HEK293T (cell line): ENCODE measurements around the gene KCNN3.

Experiments
- CTCF ChIA-PET: fragments of 350-600 bp; formaldehyde crosslinking; extraction: SDS; loops from one replicate; lab custom pipeline; 2021; ENCODE audit warnings: antibody characterized with exemption, inconsistent platforms; lab: Yijun Ruan, JAX
- POLR2A ChIA-PET: fragments of 350-600 bp; formaldehyde crosslinking; extraction: SDS; loops from one replicate; lab custom pipeline; 2020; ENCODE audit warnings: antibody characterized with exemption, inconsistent platforms; lab: Yijun Ruan, JAX
- DNase-seq: peaks from one replicate; pipeline ENCODE4 v3.0.0; 2012; ENCODE audit warnings: mixed read lengths; ENCODE audit errors: extremely low spot score
- ARNT ChIP-seq: fragments of 450-650 bp; IDR thresholded peaks from 2 replicates; pipeline ENCODE4 v1.6.1; 2017; ENCODE audit warnings: mild to moderate bottlenecking
- BHLHE40 ChIP-seq: fragments of 450-650 bp; IDR thresholded peaks from 2 replicates; pipeline ENCODE4 v1.6.1; 2016; ENCODE audit warnings: mild to moderate bottlenecking, moderate library complexity, borderline replicate concordance
- CTBP1 ChIP-seq: fragments of 450-650 bp; IDR thresholded peaks from 2 replicates; pipeline ENCODE4 v1.6.1; 2016; ENCODE audit warnings: borderline replicate concordance
- ELF4 ChIP-seq: fragments of 450-650 bp; IDR thresholded peaks from 2 replicates; pipeline ENCODE4 v1.6.1; 2017; ENCODE audit warnings: antibody characterized with exemption
- FOXA1 ChIP-seq: fragments of 450-650 bp; IDR thresholded peaks from 2 replicates; pipeline ENCODE4 v1.6.1; 2016; ENCODE audit warnings: mild to moderate bottlenecking
- FOXK2 ChIP-seq: fragments of 450-650 bp; IDR thresholded peaks from 2 replicates; pipeline ENCODE4 v1.6.1; 2016; ENCODE audit warnings: mild to moderate bottlenecking
- FOXM1 ChIP-seq: fragments of 450-650 bp; IDR thresholded peaks from 2 replicates; pipeline ENCODE4 v1.6.1; 2017; ENCODE audit warnings: mild to moderate bottlenecking, borderline replicate concordance
- HDGF ChIP-seq: fragments of 450-650 bp; IDR thresholded peaks from 2 replicates; pipeline ENCODE4 v1.6.1; 2017; ENCODE audit warnings: antibody characterized with exemption, borderline replicate concordance
- L3MBTL2 ChIP-seq: fragments of 450-650 bp; conservative IDR thresholded peaks from 2 replicates; pipeline ENCODE4 v1.6.1; 2016; ENCODE audit warnings: mild to moderate bottlenecking
- LEF1 ChIP-seq: fragments of 450-650 bp; IDR thresholded peaks from 2 replicates; pipeline ENCODE4 v1.6.1; 2017; ENCODE audit warnings: mild to moderate bottlenecking, borderline replicate concordance
- NFRKB ChIP-seq: fragments of 450-650 bp; IDR thresholded peaks from 2 replicates; pipeline ENCODE4 v1.6.1; 2016; ENCODE audit warnings: mild to moderate bottlenecking, moderate library complexity
- PKNOX1 ChIP-seq: fragments of 450-650 bp; IDR thresholded peaks from 2 replicates; pipeline ENCODE4 v1.6.1; 2016
- SP1 ChIP-seq: fragments of 450-650 bp; IDR thresholded peaks from 2 replicates; pipeline ENCODE4 v1.6.1; 2017
- SUZ12 ChIP-seq: fragments of 450-650 bp; IDR thresholded peaks from 2 replicates; pipeline ENCODE4 v1.6.1; 2016; ENCODE audit warnings: mild to moderate bottlenecking
- TARDBP ChIP-seq: fragments of 450-650 bp; IDR thresholded peaks from 2 replicates; pipeline ENCODE4 v1.6.1; 2016
- ZNF384 ChIP-seq: fragments of 450-650 bp; IDR thresholded peaks from 2 replicates; pipeline ENCODE4 v1.6.1; 2016

Gene KCNN3

GRCh38 chr1:154906621-154907081, 36.6 kb upstream of the KCNN3 start:
- TF ChIP-seq LEF1, result no peak
- no peak for TF ChIP-seq HDGF
- peak; percentile 14 for DNase-seq
- ChIA-PET CTCF (interaction anchor here (0.6 to 1.1 kb wide), 3 partner anchors 30 to 57 kb away, joined by 3 to 4 read pairs (median 3); partner anchors contain the start of gene PMVK), POLR2A (no interaction called here)

GRCh38 chr1:154902938-154903566, 33.0 kb upstream of the KCNN3 start:
- TF ChIP-seq LEF1, result no peak
- no peak for TF ChIP-seq L3MBTL2
- no peak for TF ChIP-seq SP1
- TF ChIP-seq TARDBP, result no peak
- no peak for TF ChIP-seq FOXK2
- no peak for TF ChIP-seq HDGF
- POLR2A ChIA-PET, result no interaction called here
- CTCF ChIA-PET, result no interaction called here
- no peak for DNase-seq

- ChIA-PET POLR2A (no interaction called here), CTCF (no interaction called here)
- TF ChIP-seq ARNT (no peak), SUZ12 (no peak), CTBP1 (no peak), TARDBP (no peak), LEF1 (no peak), FOXM1 (no peak), SP1 (no peak), HDGF (no peak), FOXK2 (no peak), PKNOX1 (no peak), L3MBTL2 (no peak), ELF4 (no peak), BHLHE40 (no peak), ZNF384 (no peak), FOXA1 (no peak), NFRKB (no peak)
- DNase-seq, result no peak
These were observed 31.5 kb upstream of the KCNN3 start for GRCh38 chr1:154901591-154901990.

GRCh38 chr1:154899041-154899440, 29.0 kb upstream of the KCNN3 start:
- POLR2A ChIA-PET, result no interaction called here
- CTCF ChIA-PET, result no interaction called here
- TF ChIP-seq NFRKB (no peak), ELF4 (no peak), ARNT (no peak), ZNF384 (no peak), HDGF (no peak), FOXA1 (no peak), LEF1 (no peak), TARDBP (no peak), PKNOX1 (no peak), BHLHE40 (no peak), SUZ12 (no peak), FOXK2 (no peak), FOXM1 (no peak), CTBP1 (no peak), L3MBTL2 (no peak), SP1 (no peak)
- no peak for DNase-seq

GRCh38 chr1:154896771-154897286, 26.7 kb upstream of the KCNN3 start:
- TF ChIP-seq FOXK2 (no peak), ELF4 (no peak), SUZ12 (no peak), PKNOX1 (no peak), CTBP1 (no peak), FOXA1 (no peak), SP1 (no peak), NFRKB (no peak)
- ChIA-PET CTCF (no interaction called here), POLR2A (no interaction called here)
- DNase-seq, result no peak

GRCh38 chr1:154895798-154896197, 25.7 kb upstream of the KCNN3 start:
- POLR2A ChIA-PET, result no interaction called here
- TF ChIP-seq ARNT, result no peak
- no peak for TF ChIP-seq ZNF384
- TF ChIP-seq TARDBP, result no peak
- no peak for TF ChIP-seq FOXK2
- no peak for TF ChIP-seq FOXA1
- no peak for TF ChIP-seq PKNOX1
- TF ChIP-seq BHLHE40, result no peak
- TF ChIP-seq HDGF, result no peak
- TF ChIP-seq L3MBTL2, result no peak
- no peak for TF ChIP-seq ELF4
- CTCF ChIA-PET, result no interaction called here
- DNase-seq, result no peak
